ENCODE results near the gene ANKS1B.

ANKS1B gene

DNA sequence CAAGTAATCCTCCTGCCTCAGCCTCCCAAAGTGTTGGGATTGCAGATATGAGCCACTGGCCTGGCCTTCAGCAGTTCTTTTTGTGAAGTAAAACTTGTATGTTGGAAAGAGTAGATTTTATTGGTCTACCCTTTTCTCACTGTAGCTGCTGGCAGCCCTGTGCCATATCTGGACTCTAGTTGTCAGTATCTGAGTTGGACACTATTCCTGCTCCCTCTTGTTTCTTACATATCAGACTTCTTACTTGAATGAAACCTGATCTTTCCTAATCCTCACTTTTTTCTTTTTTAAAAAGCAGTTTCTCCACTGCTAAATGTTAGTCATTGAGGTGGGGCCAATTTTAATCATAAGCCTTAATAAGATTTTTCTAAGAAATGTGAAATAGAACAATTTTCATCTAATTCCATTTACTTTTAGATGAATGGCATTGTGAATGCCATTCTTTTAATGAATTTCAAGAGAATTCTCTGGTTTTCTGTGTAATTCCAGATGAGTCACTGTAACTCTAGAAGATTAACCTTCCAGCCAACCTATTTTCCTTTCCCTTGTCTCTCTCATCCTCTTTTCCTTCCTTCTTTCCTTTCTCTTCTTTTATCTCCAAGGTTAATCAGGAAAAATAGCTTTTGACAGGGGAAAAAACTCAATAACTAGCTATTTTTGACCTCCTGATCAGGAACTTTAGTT is 1250.9 kb downstream of the ANKS1B start:
- Histone ChIP-seq H3K79me2 (no peaks in the 10 kb centered on the region), H2AFZ (no peak overlapping the region), H3K4me1 (no peaks in the 10 kb centered on the region), H3K36me3 (ENCODE audit: control insufficient read depth, insufficient read depth, low read length) (no peaks in the 10 kb centered on the region), H3K9ac (no peak overlapping the region), H3K9me3 (ENCODE audit: control insufficient read depth, low read length) (no peaks in the 10 kb centered on the region), H3K4me3 (ENCODE audit: low read depth, low read length) (no peak overlapping the region), H3K4me2 (ENCODE audit: low read length) (no peak overlapping the region), H3K27ac (no peak overlapping the region), H3K27me3 (ENCODE audit: control insufficient read depth, insufficient read depth, low read length) (no peaks in the 10 kb centered on the region)
- TF ChIP-seq, protein P1, sequence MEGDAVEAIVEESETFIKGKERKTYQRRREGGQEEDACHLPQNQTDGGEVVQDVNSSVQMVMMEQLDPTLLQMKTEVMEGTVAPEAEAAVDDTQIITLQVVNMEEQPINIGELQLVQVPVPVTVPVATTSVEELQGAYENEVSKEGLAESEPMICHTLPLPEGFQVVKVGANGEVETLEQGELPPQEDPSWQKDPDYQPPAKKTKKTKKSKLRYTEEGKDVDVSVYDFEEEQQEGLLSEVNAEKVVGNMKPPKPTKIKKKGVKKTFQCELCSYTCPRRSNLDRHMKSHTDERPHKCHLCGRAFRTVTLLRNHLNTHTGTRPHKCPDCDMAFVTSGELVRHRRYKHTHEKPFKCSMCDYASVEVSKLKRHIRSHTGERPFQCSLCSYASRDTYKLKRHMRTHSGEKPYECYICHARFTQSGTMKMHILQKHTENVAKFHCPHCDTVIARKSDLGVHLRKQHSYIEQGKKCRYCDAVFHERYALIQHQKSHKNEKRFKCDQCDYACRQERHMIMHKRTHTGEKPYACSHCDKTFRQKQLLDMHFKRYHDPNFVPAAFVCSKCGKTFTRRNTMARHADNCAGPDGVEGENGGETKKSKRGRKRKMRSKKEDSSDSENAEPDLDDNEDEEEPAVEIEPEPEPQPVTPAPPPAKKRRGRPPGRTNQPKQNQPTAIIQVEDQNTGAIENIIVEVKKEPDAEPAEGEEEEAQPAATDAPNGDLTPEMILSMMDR (IDR thresholded peaks at IDR 0.05) = no peak

GRCh38 chr12:98730412-98730811 is 1254.3 kb downstream of the ANKS1B start:
- TF ChIP-seq, protein P1 (IDR thresholded peaks at IDR 0.05) = no peak
- Histone ChIP-seq H3K9ac (no peak overlapping the region), H3K4me3 (ENCODE audit: low read depth, low read length) (no peak overlapping the region), H3K4me1 (no peaks in the 10 kb centered on the region), H3K79me2 (no peaks in the 10 kb centered on the region), H2AFZ (no peak overlapping the region), H3K4me2 (ENCODE audit: low read length) (no peak overlapping the region), H3K27me3 (ENCODE audit: control insufficient read depth, insufficient read depth, low read length) (no peaks in the 10 kb centered on the region), H3K36me3 (ENCODE audit: control insufficient read depth, insufficient read depth, low read length) (no peaks in the 10 kb centered on the region), H3K9me3 (ENCODE audit: control insufficient read depth, low read length) (no peaks in the 10 kb centered on the region), H3K27ac (no peak overlapping the region)

GRCh38 chr12:98727196-98727595 is 1257.5 kb downstream of the ANKS1B start:
- TF ChIP-seq, protein P1 (IDR thresholded peaks at IDR 0.05) = no peak
- H3K4me2 ChIP-seq (ENCODE audit: low read length) = no peak overlapping the region

DNA sequence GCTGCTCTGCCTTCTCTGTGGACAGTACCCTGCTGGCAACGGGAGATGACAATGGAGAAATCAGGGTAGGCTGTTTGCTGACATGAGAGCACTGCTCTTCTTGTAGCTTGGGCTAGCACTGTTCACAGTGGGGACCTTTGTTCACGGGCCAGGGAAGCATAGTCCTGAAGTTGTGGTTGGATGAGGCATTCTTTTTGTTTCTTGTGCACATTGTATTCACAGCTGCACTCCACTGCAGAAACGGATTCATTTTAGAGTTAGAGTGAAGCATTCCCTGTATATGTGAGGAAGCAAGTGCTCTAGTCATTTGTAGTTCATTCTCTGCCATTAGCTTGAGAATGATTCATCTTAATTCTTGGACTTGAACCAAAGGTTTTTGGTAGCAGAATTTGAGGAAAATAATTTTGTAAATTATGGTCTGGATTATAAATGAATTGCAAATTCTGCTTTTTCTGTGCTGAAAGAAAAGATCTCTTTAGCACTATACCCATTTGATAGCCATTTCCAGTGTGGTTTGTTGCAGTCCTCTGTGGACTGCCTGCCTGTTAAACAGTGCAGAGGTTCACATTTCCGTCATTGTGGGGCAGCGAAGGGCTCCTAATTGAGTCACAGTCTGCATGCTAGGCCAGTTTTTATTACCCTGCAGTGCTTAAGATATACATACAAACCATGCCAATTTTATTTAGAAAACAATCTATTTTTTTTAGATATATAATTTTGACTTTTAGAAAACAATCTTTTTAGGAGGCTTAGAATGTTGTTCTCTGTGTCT is 1259.1 kb downstream of the ANKS1B start:
- H3K36me3 ChIP-seq (ENCODE audit: control insufficient read depth, insufficient read depth, low read length) = no peaks in the 10 kb centered on the region

More at GRCh38 chr12:98727196-98727595, 1257.5 kb downstream of the ANKS1B start:
- Histone ChIP-seq H3K27ac (no peak overlapping the region), H2AFZ (no peak overlapping the region), H3K27me3 (ENCODE audit: control insufficient read depth, insufficient read depth, low read length) (no peaks in the 10 kb centered on the region), H3K4me1 (no peaks in the 10 kb centered on the region), H3K4me3 (ENCODE audit: low read depth, low read length) (no peak overlapping the region), H3K9ac (no peak overlapping the region), H3K79me2 (no peaks in the 10 kb centered on the region), H3K9me3 (ENCODE audit: control insufficient read depth, low read length) (no peaks in the 10 kb centered on the region), H3K36me3 (ENCODE audit: control insufficient read depth, insufficient read depth, low read length) (no peaks in the 10 kb centered on the region)

More for the DNA sequence above, 1259.1 kb downstream of the ANKS1B start:
- Histone ChIP-seq H3K27me3 (ENCODE audit: control insufficient read depth, insufficient read depth, low read length) (no peaks in the 10 kb centered on the region), H2AFZ (no peak overlapping the region), H3K4me1 (no peaks in the 10 kb centered on the region), H3K27ac (no peak overlapping the region), H3K9me3 (ENCODE audit: control insufficient read depth, low read length) (no peaks in the 10 kb centered on the region), H3K4me3 (ENCODE audit: low read depth, low read length) (no peak overlapping the region), H3K4me2 (ENCODE audit: low read length) (no peak overlapping the region), H3K79me2 (no peaks in the 10 kb centered on the region), H3K9ac (no peak overlapping the region)
- TF ChIP-seq, protein P1 (IDR thresholded peaks at IDR 0.05) = peak; percentile 36

Data from parathyroid adenoma (tissue), 2 donors.